NT2/D1 (cell line): Measurements from ENCODE around the gene CDK19.
"Not testable (repeated sequence)": the region's sequence is repeated elsewhere in the genome, so short reads cannot be mapped to it uniquely, and the experiment has no call there.

Experiments
- DNase-seq: peaks from one replicate; pipeline ENCODE4 v3.0.0-alpha.2; 2011; ENCODE audit warnings: low read depth, low spot score
- H3K27me3 ChIP-seq: 2 replicates; pipeline ENCODE4 v1.6.0; 2011; ENCODE audit warnings: mild to moderate bottlenecking; ENCODE audit not compliant: insufficient read length, insufficient read depth
- H3K36me3 ChIP-seq: 2 replicates; pipeline ENCODE4 v1.6.1; 2011; ENCODE audit warnings: mild to moderate bottlenecking, low read length, mixed read lengths; ENCODE audit not compliant: insufficient read depth, insufficient read length
- H3K4me1 ChIP-seq: 2 replicates; pipeline ENCODE4 v1.5.1; 2011; ENCODE audit not compliant: insufficient read depth, insufficient read length
- H3K4me3 ChIP-seq: 2 replicates; pipeline ENCODE4 v1.5.1; 2011; ENCODE audit warnings: low read depth; ENCODE audit not compliant: insufficient read length
- H3K9ac ChIP-seq: 2 replicates; pipeline ENCODE4 v1.6.0; 2011; ENCODE audit warnings: low read depth; ENCODE audit not compliant: insufficient read length
- H3K9me3 ChIP-seq: 2 replicates; pipeline ENCODE4 v1.5.1; 2011; ENCODE audit warnings: mild to moderate bottlenecking, low read length; ENCODE audit not compliant: insufficient read depth
- SUZ12 ChIP-seq: IDR thresholded peaks from 2 replicates; pipeline ENCODE4 v1.6.1; 2011; ENCODE audit not compliant: insufficient read length, insufficient read depth; ENCODE audit errors: extremely low read depth
- YY1 ChIP-seq: IDR thresholded peaks from 2 replicates; pipeline ENCODE4 v1.6.1; 2011; ENCODE audit not compliant: insufficient read length, insufficient read depth
- ZNF274 ChIP-seq: IDR thresholded peaks from 2 replicates; pipeline ENCODE4 v1.6.1; 2011; ENCODE audit warnings: mild to moderate bottlenecking, low read depth, low read length

CDK19 gene

DNA sequence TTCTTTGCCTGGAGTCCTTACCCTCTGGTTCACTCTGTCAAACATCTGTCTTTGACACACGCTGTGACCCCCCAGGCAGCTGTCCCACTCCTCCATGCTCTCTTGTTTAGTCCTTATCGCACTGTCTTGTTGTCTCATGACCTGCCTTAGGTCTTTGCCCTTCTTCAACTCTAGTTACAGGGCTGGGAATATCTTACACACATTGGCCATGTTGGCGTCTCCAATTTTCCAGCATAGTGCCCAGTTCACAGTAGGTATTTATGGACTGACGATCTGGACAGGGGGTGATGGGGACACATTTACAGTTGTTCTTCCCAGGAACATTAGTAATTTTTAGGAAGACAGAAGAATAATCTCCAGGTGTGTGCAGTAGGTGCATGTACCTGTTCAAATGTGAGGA is 209.1 kb downstream of the CDK19 start:
- no peak for DNase-seq
- Histone ChIP-seq H3K9ac (no peak overlapping the region), H3K4me3 (no peak overlapping the region), H3K36me3 (no peaks in the 10 kb centered on the region), H3K4me1 (no peaks in the 10 kb centered on the region), H3K9me3 (no peaks in the 10 kb centered on the region), H3K27me3 (no peaks in the 10 kb centered on the region)
- TF ChIP-seq SUZ12 (no peak), YY1 (no peak), ZNF274 (no peak)

DNA sequence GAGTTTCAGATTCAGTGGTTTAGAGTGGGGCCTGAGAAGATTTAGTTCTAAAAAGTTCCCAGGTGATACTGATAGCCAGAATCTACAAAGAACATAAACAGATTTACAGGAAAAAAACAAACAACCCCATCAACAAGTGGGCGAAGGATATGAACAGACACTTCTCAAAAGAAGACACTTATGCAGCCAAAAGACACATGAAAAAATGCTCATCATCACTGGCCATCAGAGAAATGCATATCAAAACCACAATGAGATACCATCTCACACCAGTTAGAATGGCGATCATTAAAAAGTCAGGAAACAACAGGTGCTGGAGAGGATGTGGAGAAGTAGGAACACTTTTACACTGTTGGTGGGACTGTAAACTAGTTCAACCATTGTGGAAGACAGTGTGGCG is 214.6 kb downstream of the CDK19 start:
- not testable (repeated sequence) for H3K9me3 ChIP-seq, H3K36me3 ChIP-seq, H3K9ac ChIP-seq, H3K4me3 ChIP-seq, DNase-seq, H3K27me3 ChIP-seq, H3K4me1 ChIP-seq

DNA sequence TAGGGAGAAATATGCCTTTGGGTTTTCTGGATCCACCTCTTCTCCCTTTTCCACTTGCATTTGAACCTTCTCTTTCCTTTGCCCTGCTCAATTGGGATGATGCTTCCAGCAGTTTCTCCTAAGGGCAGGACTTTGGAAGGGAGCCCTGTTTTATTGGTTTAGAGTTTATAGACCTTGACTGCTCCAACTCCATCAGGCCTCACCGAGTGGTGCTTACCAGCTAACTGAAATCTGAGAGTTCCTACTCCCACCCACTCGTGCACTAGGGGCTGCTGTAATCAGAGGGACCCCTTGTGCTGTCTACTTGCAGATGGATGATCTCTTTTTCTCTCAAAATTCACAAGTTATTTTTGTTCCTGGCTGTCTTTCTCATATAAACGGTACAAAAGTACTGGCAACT is 217.5 kb downstream of the CDK19 start:
- Histone ChIP-seq H3K36me3 (no peaks in the 10 kb centered on the region), H3K9ac (no peak overlapping the region), H3K9me3 (no peaks in the 10 kb centered on the region), H3K4me1 (no peaks in the 10 kb centered on the region), H3K27me3 (no peaks in the 10 kb centered on the region), H3K4me3 (no peak overlapping the region)
- no peak for DNase-seq
- TF ChIP-seq YY1 (no peak), ZNF274 (no peak), SUZ12 (no peak)

DNA sequence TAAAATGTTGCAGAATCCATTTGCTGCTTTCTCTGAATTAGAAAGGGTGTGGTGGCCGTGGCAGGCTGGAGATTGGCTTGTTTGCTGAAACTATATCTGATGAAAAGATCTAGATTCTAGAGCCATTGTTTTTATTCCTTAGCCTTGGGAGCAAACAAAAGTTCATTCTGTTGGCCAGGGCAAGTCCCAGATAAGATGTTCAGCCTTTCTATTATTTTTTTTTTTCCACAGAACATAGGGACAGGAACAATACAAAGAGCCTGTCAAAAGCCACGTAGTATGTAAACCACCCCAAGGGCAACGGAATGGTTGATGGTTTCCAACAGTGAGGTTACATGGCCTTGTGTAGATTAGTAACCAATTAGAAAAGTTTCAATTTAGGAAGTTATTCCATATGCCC is 218.9 kb downstream of the CDK19 start:
- H3K4me3 ChIP-seq, result no peak overlapping the region
- H3K36me3 ChIP-seq, result no peaks in the 10 kb centered on the region
- no peak for DNase-seq
- no peaks in the 10 kb centered on the region for H3K9me3 ChIP-seq
- H3K27me3 ChIP-seq, result no peaks in the 10 kb centered on the region
- TF ChIP-seq YY1 (no peak), ZNF274 (no peak), SUZ12 (no peak)
- no peaks in the 10 kb centered on the region for H3K4me1 ChIP-seq
- no peak overlapping the region for H3K9ac ChIP-seq

DNA sequence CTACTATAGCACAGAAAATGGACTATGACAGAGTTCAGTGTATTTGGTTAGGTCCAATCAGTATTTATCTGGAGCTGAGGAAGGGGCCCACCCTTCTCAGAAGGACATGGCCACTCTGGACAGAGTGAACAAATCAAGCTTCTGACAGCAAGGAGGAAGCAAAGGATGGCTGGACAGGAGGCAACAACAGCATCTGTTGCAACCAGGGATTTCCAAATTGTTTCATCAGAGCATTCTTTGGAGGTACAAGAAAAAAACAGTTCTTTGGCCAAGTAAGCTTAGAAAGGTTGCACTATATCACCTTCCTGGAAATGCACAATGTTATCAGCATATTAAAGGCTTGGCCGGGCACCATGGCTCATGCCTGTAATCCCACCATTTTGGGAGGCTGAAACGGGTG is 220.2 kb downstream of the CDK19 start:
- Histone ChIP-seq H3K9ac (no peak overlapping the region), H3K4me3 (no peak overlapping the region), H3K4me1 (no peaks in the 10 kb centered on the region), H3K9me3 (no peaks in the 10 kb centered on the region), H3K36me3 (no peaks in the 10 kb centered on the region), H3K27me3 (no peaks in the 10 kb centered on the region)
- no peak for DNase-seq
- TF ChIP-seq SUZ12, result no peak
- TF ChIP-seq YY1, result no peak
- no peak for TF ChIP-seq ZNF274

DNA sequence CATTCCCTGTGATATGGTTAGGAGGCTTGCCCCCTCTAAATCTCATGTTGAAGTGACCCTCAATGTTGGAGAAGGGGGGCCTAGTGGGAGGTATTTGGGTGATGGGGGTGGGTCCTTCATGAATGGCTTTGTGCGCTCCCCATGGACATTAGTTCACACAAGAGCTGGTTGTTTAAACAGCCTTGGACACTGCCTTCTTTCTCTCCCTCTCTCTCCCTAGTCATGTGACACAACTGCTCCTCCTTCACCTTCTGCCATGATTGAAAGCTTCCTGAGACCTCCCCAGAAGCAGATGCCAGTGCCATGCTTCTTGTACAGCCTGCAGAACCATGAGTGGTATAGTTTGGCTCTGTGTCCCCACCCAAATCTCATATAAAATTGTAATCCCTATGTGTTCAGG is 221.6 kb downstream of the CDK19 start:
- Histone ChIP-seq H3K36me3 (no peaks in the 10 kb centered on the region), H3K9ac (no peak overlapping the region), H3K27me3 (no peaks in the 10 kb centered on the region), H3K9me3 (no peaks in the 10 kb centered on the region), H3K4me3 (no peak overlapping the region), H3K4me1 (no peaks in the 10 kb centered on the region)
- TF ChIP-seq SUZ12, result no peak
- no peak for TF ChIP-seq YY1
- no peak for TF ChIP-seq ZNF274
- no peak for DNase-seq

DNA sequence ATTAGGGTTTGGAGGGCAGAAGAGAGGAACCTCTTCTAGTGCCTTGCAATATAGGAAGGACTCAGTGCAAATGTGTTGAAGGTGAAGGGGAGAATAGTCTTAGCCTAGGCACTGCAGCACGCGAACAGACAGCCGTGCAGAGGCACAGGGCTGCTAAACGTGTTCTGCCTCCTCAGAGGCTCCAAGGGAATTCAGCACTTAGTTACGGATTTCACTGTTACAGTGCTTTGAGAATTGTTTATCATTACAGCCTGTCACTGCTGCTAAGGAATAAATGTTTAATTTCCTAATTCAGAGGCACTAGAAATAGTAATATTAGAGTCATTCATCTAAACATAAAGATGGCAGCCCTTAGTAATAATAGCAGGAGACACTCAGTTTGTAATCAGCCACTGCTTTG is 222.5 kb downstream of the CDK19 start:
- no peaks in the 10 kb centered on the region for H3K27me3 ChIP-seq
- H3K9me3 ChIP-seq, result no peaks in the 10 kb centered on the region
- no peak for DNase-seq
- H3K36me3 ChIP-seq, result no peaks in the 10 kb centered on the region
- H3K4me3 ChIP-seq, result no peak overlapping the region
- no peak overlapping the region for H3K9ac ChIP-seq
- H3K4me1 ChIP-seq, result no peaks in the 10 kb centered on the region
- TF ChIP-seq ZNF274 (no peak), SUZ12 (no peak), YY1 (no peak)

DNA sequence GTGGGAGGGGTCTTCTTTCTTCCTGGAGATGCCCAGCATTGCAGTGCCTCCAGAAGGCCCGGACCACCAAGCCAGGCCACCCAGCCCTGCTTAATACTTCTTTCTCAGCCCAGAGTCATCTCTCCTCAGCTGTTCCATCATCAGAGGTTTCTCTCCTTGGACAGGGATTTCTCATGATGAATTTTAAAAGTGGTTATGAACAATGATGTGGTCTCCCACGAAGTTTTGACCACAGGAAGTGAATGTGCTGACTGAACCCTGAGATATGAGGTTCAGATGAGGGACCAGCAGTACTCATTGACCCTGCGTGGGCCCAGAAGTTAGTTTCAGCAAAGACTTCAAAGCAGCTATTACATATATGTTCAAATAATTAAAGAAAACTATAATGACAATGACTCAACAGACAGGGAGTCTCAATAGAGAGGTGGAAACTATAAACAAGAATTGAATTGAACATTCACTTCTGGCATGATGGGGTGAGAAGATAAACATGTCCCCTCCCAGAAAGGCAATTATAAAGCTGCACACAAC is 224.4 kb downstream of the CDK19 start:
- Histone ChIP-seq H3K9me3 (no peaks in the 10 kb centered on the region), H3K4me3 (no peak overlapping the region), H3K9ac (no peak overlapping the region), H3K4me1 (no peaks in the 10 kb centered on the region), H3K36me3 (no peaks in the 10 kb centered on the region), H3K27me3 (no peaks in the 10 kb centered on the region)
- no peak for DNase-seq
- TF ChIP-seq SUZ12 (no peak), ZNF274 (no peak), YY1 (no peak)
